ENCODE measurements around the gene DDX41. TPM values are rescaled to one million over a fixed set of nuclear protein-coding genes. Genes with fewer than 3 reads are reported as not detected.

Gene DDX41
- total RNA-seq, 1 experiment from 2014 or later: 135 TPM

- Mint-ChIP-seq H3K27ac (ENCODE audit: low read depth, unreplicated experiment) (no peak overlapping the region), H3K27me3 (ENCODE audit: insufficient read depth, unreplicated experiment) (no peaks in the 10 kb centered on the region), H3K4me3 (ENCODE audit: unreplicated experiment) (no peak overlapping the region), H3K36me3 (ENCODE audit: insufficient read depth, unreplicated experiment) (peaks cover 25% of the 10 kb centered on the region), H3K4me1 (ENCODE audit: insufficient read depth, unreplicated experiment) (peaks cover 7% of the 10 kb centered on the region), H3K9me3 (ENCODE audit: unreplicated experiment) (no peaks in the 10 kb centered on the region)
- ChIA-PET POLR2A (interaction anchor here (1.0 kb wide), 1 partner anchor 10 kb away, joined by 4 read pairs; no protein-coding TSS in a partner anchor), CTCF (interaction anchor here (0.8 to 3.0 kb wide), 9 partner anchors 10 to 394 kb away, joined by 3 to 12 read pairs (median 4); partner anchors contain the start of gene PDLIM7)
- no peak for DNase-seq (ENCODE audit: unreplicated experiment)
- intact Hi-C loops (cut with micrococcal nuclease): no loop called here
- TF ChIP-seq, protein P1, sequence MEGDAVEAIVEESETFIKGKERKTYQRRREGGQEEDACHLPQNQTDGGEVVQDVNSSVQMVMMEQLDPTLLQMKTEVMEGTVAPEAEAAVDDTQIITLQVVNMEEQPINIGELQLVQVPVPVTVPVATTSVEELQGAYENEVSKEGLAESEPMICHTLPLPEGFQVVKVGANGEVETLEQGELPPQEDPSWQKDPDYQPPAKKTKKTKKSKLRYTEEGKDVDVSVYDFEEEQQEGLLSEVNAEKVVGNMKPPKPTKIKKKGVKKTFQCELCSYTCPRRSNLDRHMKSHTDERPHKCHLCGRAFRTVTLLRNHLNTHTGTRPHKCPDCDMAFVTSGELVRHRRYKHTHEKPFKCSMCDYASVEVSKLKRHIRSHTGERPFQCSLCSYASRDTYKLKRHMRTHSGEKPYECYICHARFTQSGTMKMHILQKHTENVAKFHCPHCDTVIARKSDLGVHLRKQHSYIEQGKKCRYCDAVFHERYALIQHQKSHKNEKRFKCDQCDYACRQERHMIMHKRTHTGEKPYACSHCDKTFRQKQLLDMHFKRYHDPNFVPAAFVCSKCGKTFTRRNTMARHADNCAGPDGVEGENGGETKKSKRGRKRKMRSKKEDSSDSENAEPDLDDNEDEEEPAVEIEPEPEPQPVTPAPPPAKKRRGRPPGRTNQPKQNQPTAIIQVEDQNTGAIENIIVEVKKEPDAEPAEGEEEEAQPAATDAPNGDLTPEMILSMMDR (IDR thresholded peaks at IDR 0.05; ENCODE audit: unreplicated experiment): no peak
- no TSS peak for BruUV-seq (replicated peaks)
Measured at GRCh38 chr5:177507596-177508220, 9.1 kb downstream of the DDX41 start.

DNA sequence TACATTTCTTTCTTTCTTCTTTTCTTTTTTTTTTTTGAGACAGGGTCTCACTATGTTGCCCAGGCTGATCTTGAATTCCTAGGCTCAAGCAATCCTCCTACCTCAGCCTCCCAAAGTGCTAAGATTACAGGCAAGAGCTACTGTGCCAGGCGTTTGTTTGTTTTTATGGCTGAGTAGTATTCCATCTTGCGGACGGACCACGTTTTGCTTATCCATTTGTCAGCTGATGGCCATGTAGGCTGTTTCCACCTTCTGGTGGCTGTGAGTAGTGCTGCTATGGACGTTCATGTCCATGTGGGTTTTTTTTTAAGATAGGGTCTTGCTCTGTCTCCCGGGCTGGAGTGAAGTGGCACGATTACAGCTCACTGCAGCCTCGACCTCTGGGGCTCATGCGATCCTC lies 9.6 kb downstream of the DDX41 start:
- intact Hi-C loops (cut with micrococcal nuclease): no loop called here
- TF ChIP-seq, protein P1 (IDR thresholded peaks at IDR 0.05; ENCODE audit: unreplicated experiment): peak; percentile 31
- Mint-ChIP-seq H3K27me3 (ENCODE audit: insufficient read depth, unreplicated experiment) (no peaks in the 10 kb centered on the region), H3K27ac (ENCODE audit: low read depth, unreplicated experiment) (no peak overlapping the region), H3K4me1 (ENCODE audit: insufficient read depth, unreplicated experiment) (peaks cover 13% of the 10 kb centered on the region), H3K9me3 (ENCODE audit: unreplicated experiment) (no peaks in the 10 kb centered on the region), H3K36me3 (ENCODE audit: insufficient read depth, unreplicated experiment) (peaks cover 20% of the 10 kb centered on the region), H3K4me3 (ENCODE audit: unreplicated experiment) (no peak overlapping the region)
- no peak for DNase-seq (ENCODE audit: unreplicated experiment)
- POLR2A ChIA-PET: interaction anchor here (1.0 kb wide), 1 partner anchor 9 kb away, joined by 4 read pairs; no protein-coding TSS in a partner anchor
- CTCF ChIA-PET: interaction anchor here (0.8 to 3.0 kb wide), 8 partner anchors 10 to 393 kb away, joined by 3 to 12 read pairs (median 4); partner anchors contain the start of gene PDLIM7
- BruUV-seq (replicated peaks): no TSS peak

DNA sequence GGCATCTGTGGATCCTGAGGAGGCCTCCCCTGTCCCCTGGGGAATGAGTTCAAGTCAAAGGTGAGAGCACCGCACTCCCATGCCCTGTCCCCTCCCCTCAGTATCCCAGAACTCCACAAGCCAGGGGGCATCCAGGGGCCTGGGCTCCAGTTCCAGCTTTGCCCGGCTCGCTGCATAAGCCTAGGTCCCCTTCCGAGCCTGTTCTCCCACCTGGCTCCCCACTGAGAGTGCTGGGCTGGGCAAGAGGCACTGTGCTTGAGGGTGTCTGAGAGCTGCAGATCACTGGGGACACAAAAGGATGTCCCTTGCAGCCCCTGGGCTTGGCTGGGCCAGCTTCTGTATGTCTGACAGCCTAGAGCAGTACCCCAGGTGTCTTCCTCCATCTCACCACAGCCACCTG lies 11.7 kb downstream of the DDX41 start:
- ChIA-PET CTCF (interaction anchor here (0.7 to 2.7 kb wide), 3 partner anchors 12 to 136 kb away, joined by 3 to 12 read pairs (median 4); partner anchors contain the start of gene DDX41), POLR2A (no interaction called here)
- no peak for DNase-seq (ENCODE audit: unreplicated experiment)
- intact Hi-C loops (cut with micrococcal nuclease): no loop called here
- Mint-ChIP-seq H3K27ac (ENCODE audit: low read depth, unreplicated experiment) (no peak overlapping the region), H3K9me3 (ENCODE audit: unreplicated experiment) (no peaks in the 10 kb centered on the region), H3K4me1 (ENCODE audit: insufficient read depth, unreplicated experiment) (peaks cover 24% of the 10 kb centered on the region), H3K4me3 (ENCODE audit: unreplicated experiment) (no peak overlapping the region), H3K27me3 (ENCODE audit: insufficient read depth, unreplicated experiment) (no peaks in the 10 kb centered on the region), H3K36me3 (ENCODE audit: insufficient read depth, unreplicated experiment) (peaks cover 5% of the 10 kb centered on the region)
- TF ChIP-seq, protein P1 (IDR thresholded peaks at IDR 0.05; ENCODE audit: unreplicated experiment): no peak
- BruUV-seq (replicated peaks): no TSS peak

DNA sequence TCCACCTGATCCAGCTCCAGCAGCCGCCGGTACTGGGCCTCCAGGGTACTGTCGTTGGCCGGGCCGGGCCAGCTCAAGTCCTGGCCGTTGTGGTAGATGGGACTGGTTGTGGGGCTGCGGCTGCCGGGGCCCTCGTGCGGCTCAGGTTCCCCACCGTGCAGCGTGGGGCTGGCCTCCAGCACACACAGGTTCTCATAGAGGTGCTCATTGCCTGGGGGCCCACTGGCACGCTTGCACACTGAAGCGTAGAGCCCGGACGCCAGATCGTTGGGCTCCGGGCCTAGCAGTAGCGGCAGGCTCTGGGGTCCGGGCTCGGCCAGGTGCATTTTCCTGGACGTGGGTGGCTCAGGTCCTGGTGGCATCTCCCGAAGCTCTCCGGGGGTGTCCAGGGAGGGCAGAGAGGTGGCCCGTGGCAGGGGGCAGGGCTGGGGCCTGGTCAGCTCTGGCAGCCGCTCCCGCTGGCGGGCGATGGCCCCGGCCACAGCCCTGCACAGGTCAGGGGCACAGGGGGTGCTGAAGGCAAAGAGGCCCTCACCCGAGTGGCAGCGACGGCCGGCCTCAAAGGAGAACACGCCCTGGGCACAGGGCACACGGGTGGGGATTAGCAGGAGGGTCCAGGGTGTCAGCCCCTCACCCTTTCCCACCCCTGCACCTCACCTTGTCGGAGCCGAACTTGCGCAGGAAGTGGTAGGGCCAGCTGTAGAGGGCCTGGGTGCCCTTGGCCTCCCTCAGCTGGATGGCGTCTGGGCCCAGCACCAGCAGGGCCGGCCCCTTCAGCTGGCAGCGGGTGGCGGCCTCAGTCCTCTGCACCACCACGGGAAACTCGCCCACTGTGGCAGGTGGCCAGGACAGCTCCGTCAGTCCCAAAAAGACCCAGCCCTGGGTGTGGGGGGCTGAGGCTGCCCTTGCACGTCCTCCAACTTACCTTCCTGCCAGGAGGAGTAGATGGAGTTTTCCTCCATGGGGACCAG lies 12.4 kb downstream of the DDX41 start:
- Mint-ChIP-seq H3K4me3 (ENCODE audit: unreplicated experiment) (no peak overlapping the region), H3K27me3 (ENCODE audit: insufficient read depth, unreplicated experiment) (no peaks in the 10 kb centered on the region), H3K27ac (ENCODE audit: low read depth, unreplicated experiment) (no peak overlapping the region), H3K4me1 (ENCODE audit: insufficient read depth, unreplicated experiment) (peaks cover 24% of the 10 kb centered on the region), H3K36me3 (ENCODE audit: insufficient read depth, unreplicated experiment) (no peaks in the 10 kb centered on the region), H3K9me3 (ENCODE audit: unreplicated experiment) (no peaks in the 10 kb centered on the region)
- ChIA-PET POLR2A (interaction anchor here (2.4 kb wide), 1 partner anchor 12 kb away, joined by 17 read pairs; the partner anchor contains the start of gene DDX41), CTCF (interaction anchor here (0.7 to 5.5 kb wide), 3 partner anchors 13 to 51 kb away, joined by 4 to 56 read pairs (median 4); partner anchors contain the start of gene DDX41)
- TF ChIP-seq, protein P1 (IDR thresholded peaks at IDR 0.05; ENCODE audit: unreplicated experiment): no peak
- intact Hi-C loops (cut with micrococcal nuclease): loop anchor here (5.0 kb wide), 3 partner anchors 88 to 392 kb away; partner anchors contain the start of gene TMED9
- DNase-seq (ENCODE audit: unreplicated experiment): no peak
- BruUV-seq (replicated peaks): no TSS peak
